Pancreas (tissue), 10 donors: ENCODE data around the gene ACBD4. TPM values are rescaled to one million over a fixed set of nuclear protein-coding genes. Genes with fewer than 3 reads are reported as not detected.
"Not testable (repeated sequence)": the region's sequence is repeated elsewhere in the genome, so short reads cannot be mapped to it uniquely, and the experiment has no call there.

Source experiments
- ATAC-seq, 4 donors: fragments of 200-7000 bp; cut with Tn5 transposase; one replicate each; pipeline versions ENCODE4 v1.8.0 to v1.9.1; 2020; ENCODE audit warnings: mild to moderate bottlenecking in 4 of 4, moderate library complexity in 4 of 4
- DNase-seq, 6 donors: peaks; one replicate each; pipeline ENCODE4 v3.0.0-alpha.2; 2020
- FAIRE-seq: peaks from 2 replicates; lab custom pipeline; 2012; peaks lifted over from hg19 to GRCh38; lab: Jason Lieb, UNC
- H3K27ac ChIP-seq, 4 donors: fragments of 200-600 bp; sonication (generic); 1 replicate in 3 of 4; 2 replicates in 1 of 4; pipeline versions ENCODE4 v1.5.0 to v1.8.0; 2020
- H3K27me3 ChIP-seq, 4 donors: fragments of 200-600 bp; one replicate each; pipeline ENCODE4 v1.8.0; 2021
- H3K36me3 ChIP-seq, 3 donors: fragments of 200-600 bp; sonication (generic) in 1 of 3; one replicate each; pipeline versions ENCODE4 v1.5.0 to v1.8.0; 2020 to 2021
- H3K4me1 ChIP-seq, 3 donors: fragments of 200-600 bp; one replicate each; pipeline ENCODE4 v1.8.0; 2021
- H3K4me3 ChIP-seq, 4 donors: fragments of 200-600 bp; sonication (generic) in 2 of 4; one replicate each; pipeline versions ENCODE4 v1.5.0 to v1.8.0; 2020 to 2021
- H3K9me3 ChIP-seq, 4 donors: fragments of 200-600 bp; one replicate each; pipeline ENCODE4 v1.8.0; 2021
- WGBS, 2 donors: extraction: QIAGEN DNeasy Blood & Tissue Kit; methylation state at CpG; one replicate each; pipeline ENCODE4 v1.1.7; 2013; 5-methylcytosine and 5-hydroxymethylcytosine counted together
- intact Hi-C, 3 donors: fragments of 100-400 bp; cut with DNase I; formaldehyde crosslinking; loops; one replicate each; pipeline versions ENCODE4 v1.11.1 to v1.14.2; 2022
- polyA plus RNA-seq, 2 donors: library from polyadenylated mRNA; stranded (reverse); fragments of 200-250 nt; gene quantifications; one replicate each; pipeline ENCODE4 v1.2.3, GENCODE V29; 2013
- total RNA-seq, 6 donors: library from RNA; stranded (reverse); fragmentation: NEBNext Ultra II Directional in 4 of 6; extraction: Animal tissue kit (Norgen Biotek cat#: 25700) in 4 of 6; gene quantifications; one replicate each; pipeline versions ENCODE4 v1.2.1 to v1.2.4, GENCODE V29; 2021 to 2023
- TF ChIP-seq, protein P1 (sequence below), 4 donors: fragments of 200-600 bp; sonication (generic) in 3 of 4; IDR thresholded peaks; one replicate each; pipeline versions ENCODE4 v1.5.0 to v1.8.0; 2021; ENCODE audit warnings: antibody characterized with exemption in 4 of 4
- donor health status: healthy with polysubstance abuse.
- donor health status: DM: no; HTN: no; CAD: no; lungs with moderate emphysema.
- donor health status: DM: no; HTN: no; CAD: no.
- donor health status: control.
- donor health status: control.
- donor health status: Bipolar disorder and iron deficiency.
- donor health status: DM: yes; HTN: yes; CAD: no.
- donor health status: DM: no; HTN: no; CAD: no.
- donor health status: DM: no; HTN: no; CAD: no.
- donor health status: DM: yes; HTN: yes; CAD: no.

Gene ACBD4
- total and polyA plus RNA-seq, 8 donors: 10.6 to 39.0 (median 13.8) TPM

DNA sequence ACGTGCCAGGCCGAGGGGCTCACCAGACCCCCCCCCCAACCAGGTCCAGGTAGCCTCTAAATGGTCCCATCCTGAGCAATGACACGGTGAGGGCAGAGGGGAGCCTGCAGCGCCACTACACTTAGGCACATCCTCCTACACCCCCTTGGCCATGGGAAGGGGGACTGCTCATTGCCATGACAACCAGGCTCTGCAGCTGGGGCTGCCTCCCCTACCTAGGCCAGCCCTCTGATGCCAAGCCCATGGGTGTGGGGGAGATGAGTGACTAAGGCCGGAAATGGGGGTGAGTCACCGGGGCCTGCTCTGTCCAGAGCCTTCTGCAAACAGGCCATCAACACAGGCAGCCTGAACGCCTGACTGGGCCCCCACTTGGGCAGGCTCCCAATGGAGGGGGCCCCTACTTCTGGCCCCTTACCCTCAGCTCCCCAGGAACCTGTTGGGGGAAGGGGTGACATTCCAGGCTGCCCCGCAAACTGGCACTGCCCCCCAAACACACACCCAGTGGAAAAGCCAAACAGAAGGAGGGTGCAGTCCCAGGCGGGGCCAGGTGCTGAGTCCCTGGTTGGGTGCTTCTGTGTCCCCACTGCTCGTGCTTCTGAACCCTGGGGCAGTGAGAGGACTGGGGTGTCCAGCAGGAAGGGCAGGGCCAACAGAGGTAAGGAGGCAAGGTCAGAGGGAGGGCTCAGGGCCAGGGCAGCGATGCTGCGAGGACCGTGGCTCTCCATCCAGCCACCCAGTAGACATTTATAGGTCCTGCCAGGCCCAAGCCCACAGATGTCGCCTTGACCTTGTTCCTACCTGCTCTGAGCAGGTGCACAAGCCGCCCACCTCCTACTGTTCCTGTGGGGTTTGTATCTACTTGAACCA is 11.3 kb upstream of the ACBD4 start:
- no peak overlapping the region for H3K27ac ChIP-seq
- FAIRE-seq (no peak), DNase-seq (no peak), ATAC-seq (peak in 3 of 4 donors; percentile 54 to 77 (median 56))
- intact Hi-C loops: no loop called here
- peaks cover 0 to 5% (median 0%) of the 10 kb centered on the region in 3 donors for H3K4me1 ChIP-seq
- no peaks in the 10 kb centered on the region for H3K9me3 ChIP-seq
- H3K4me3 ChIP-seq: no peak overlapping the region
- TF ChIP-seq, protein P1, sequence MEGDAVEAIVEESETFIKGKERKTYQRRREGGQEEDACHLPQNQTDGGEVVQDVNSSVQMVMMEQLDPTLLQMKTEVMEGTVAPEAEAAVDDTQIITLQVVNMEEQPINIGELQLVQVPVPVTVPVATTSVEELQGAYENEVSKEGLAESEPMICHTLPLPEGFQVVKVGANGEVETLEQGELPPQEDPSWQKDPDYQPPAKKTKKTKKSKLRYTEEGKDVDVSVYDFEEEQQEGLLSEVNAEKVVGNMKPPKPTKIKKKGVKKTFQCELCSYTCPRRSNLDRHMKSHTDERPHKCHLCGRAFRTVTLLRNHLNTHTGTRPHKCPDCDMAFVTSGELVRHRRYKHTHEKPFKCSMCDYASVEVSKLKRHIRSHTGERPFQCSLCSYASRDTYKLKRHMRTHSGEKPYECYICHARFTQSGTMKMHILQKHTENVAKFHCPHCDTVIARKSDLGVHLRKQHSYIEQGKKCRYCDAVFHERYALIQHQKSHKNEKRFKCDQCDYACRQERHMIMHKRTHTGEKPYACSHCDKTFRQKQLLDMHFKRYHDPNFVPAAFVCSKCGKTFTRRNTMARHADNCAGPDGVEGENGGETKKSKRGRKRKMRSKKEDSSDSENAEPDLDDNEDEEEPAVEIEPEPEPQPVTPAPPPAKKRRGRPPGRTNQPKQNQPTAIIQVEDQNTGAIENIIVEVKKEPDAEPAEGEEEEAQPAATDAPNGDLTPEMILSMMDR (IDR thresholded peaks at IDR 0.05): no peak
- no peaks in the 10 kb centered on the region for H3K27me3 ChIP-seq
- 81 to 89% methylated on average over 15 of the region's 15 CpGs for WGBS, 2 donors
- no peaks in the 10 kb centered on the region for H3K36me3 ChIP-seq

DNA sequence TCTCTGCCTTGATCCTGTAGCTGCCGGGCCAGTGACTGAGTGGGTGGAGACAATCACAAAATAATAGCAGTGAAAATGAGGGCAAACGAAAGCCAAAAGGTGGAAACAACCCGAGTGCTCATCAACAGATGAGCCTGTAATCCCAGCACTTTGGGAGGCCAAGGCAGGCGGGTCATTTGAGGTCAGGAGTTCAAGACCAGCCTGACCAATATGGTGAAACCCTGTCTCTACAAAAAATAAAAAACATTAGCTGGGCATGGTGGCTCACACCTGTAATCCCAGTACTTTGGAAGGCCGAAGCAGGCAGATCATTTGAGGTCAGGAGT is 10.7 kb upstream of the ACBD4 start:
- 77 to 81% methylated on average over 5 of the region's 5 CpGs for WGBS, 2 donors
- H3K27ac ChIP-seq, H3K36me3 ChIP-seq, DNase-seq, H3K9me3 ChIP-seq, FAIRE-seq, H3K4me3 ChIP-seq, H3K27me3 ChIP-seq, ATAC-seq, H3K4me1 ChIP-seq, intact Hi-C loops: not testable (repeated sequence)

DNA sequence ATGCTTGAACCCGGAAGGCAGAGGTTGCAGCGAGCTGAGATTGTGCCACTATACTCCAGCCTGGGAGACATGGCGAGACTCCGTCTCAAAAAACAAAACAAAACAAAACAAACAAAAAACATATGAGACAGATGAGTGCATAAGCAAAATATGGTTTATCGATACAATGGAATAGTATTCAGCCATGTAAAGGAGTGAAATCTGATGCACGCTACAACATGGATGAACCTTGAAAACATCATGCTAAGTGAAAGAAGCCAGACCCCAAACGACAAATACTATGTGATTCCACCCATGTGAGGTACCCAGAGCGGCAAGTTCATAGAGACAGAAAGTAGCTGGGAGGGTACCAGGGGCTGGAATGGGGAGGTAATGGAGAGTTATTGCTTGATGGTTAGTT is 10.0 kb upstream of the ACBD4 start:
- Histone ChIP-seq H3K9me3 (no peaks in the 10 kb centered on the region), H3K36me3 (no peaks in the 10 kb centered on the region), H3K4me1 (peaks cover 0 to 5% (median 0%) of the 10 kb centered on the region in 3 donors), H3K27ac (no peak overlapping the region), H3K27me3 (no peaks in the 10 kb centered on the region), H3K4me3 (no peak overlapping the region)
- intact Hi-C loops: no loop called here
- TF ChIP-seq, protein P1 (IDR thresholded peaks at IDR 0.05): no peak
- DNase-seq (no peak), ATAC-seq (no peak), FAIRE-seq (no peak)
- 94 to 95% methylated on average over 8 of the region's 8 CpGs for WGBS, 2 donors

DNA sequence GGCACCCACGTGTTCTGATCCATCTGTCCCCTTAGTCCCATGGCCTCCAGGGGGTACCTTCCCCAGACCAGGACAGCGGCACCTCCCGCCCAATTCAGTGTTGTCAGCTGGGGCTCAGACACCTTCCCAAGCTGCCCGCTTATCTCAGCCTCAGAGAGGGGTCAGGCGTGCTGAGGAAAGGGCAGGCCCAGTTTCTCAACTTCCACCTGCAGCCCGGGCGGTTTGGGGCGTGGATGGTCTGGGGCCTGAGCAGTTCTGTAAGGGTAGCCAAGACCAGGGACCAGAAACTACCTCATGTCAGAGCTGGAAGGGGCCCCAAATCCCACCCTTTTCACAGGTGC is 8.3 kb upstream of the ACBD4 start:
- FAIRE-seq (no peak), DNase-seq (peak in 1 of 6 donors; percentile 47), ATAC-seq (no peak)
- intact Hi-C loops: no loop called here
- WGBS, 2 donors: 91 to 94% methylated on average over 8 of the region's 8 CpGs
- no peaks in the 10 kb centered on the region for H3K36me3 ChIP-seq
- H3K27ac ChIP-seq: no peak overlapping the region
- H3K4me1 ChIP-seq: peaks cover 0 to 5% (median 0%) of the 10 kb centered on the region in 3 donors
- TF ChIP-seq, protein P1 (IDR thresholded peaks at IDR 0.05): no peak
- H3K4me3 ChIP-seq: no peak overlapping the region
- H3K9me3 ChIP-seq: no peaks in the 10 kb centered on the region
- no peaks in the 10 kb centered on the region for H3K27me3 ChIP-seq

DNA sequence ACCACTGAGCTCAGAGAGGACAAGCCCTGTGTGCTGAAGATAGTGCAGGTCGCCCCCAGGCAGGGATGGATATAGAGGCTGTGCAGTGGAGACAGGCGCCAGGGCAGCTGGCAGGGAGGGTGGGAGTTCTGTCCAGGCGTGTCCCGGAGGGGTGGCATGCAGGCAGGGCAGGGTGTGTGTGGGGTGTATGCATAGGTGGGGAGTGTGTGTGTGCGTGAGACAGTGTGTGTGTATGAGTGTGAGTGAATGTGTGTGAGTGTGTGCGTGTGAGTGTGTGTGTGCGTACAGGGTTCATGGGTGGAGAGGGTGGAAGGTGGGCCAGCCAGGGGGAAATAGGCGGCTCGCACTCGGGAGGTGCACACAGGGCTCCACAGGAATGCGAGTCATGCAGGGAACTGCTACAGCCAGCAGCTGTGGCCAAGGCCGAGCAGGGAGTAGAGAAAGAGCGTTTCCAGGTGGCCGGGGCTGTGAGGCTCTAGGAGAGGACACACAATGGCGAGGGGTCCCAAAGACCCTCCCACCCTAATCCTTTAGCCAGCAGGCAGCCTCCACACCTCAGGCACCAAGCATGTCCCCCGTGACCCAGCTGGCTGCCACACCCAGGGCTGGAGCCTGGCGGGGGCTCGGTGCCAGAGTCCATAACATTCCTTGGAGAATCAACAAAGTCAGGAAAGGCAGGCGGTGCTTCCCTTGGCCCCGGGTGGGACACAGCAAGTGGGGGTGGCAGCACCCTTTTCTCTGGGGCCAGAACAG is 7.8 kb upstream of the ACBD4 start:
- no peaks in the 10 kb centered on the region for H3K27me3 ChIP-seq
- no peak overlapping the region for H3K4me3 ChIP-seq
- H3K4me1 ChIP-seq: peaks cover 0 to 5% (median 0%) of the 10 kb centered on the region in 3 donors
- DNase-seq (peak in 5 of 6 donors; percentile 36 to 75 (median 56)), ATAC-seq (peak in 2 of 4 donors; percentile 7 to 12), FAIRE-seq (no peak)
- no peaks in the 10 kb centered on the region for H3K36me3 ChIP-seq
- 38 to 42% methylated on average over 20 of the region's 20 CpGs for WGBS, 2 donors
- TF ChIP-seq, protein P1 (IDR thresholded peaks at IDR 0.05): no peak
- peak overlapping the region in 3 of 4 donors; percentile 8 to 37 (median 26) for H3K27ac ChIP-seq
- intact Hi-C loops: no loop called here
- no peaks in the 10 kb centered on the region for H3K9me3 ChIP-seq
